DND-41 (cell line): ENCODE results near the gene EHD1.

Source experiments
- ATAC-seq: fragments of 200-7000 bp; cut with Tn5 transposase; 3 replicates; pipeline ENCODE4 v1.9.1; 2021; ENCODE audit warnings: low read depth; ENCODE audit not compliant: insufficient read depth
- DNase-seq: peaks from one replicate; pipeline ENCODE4 v3.0.0-alpha.2; 2020
- H2AFZ ChIP-seq: 2 replicates; pipeline ENCODE4 v1.6.0; 2012; ENCODE audit warnings: low read depth, low read length
- H3K27ac ChIP-seq: 2 replicates; pipeline ENCODE4 v1.5.1; 2012; ENCODE audit warnings: low read length, inconsistent platforms
- H3K27me3 ChIP-seq: fragments of 200-600 bp; sonication (generic); 2 replicates; pipeline ENCODE4 v1.6.0; 2012; ENCODE audit warnings: low read length, mild to moderate bottlenecking, inconsistent platforms; ENCODE audit not compliant: insufficient read depth, poor library complexity
- H3K36me3 ChIP-seq: 2 replicates; pipeline ENCODE4 v1.5.1; 2012; ENCODE audit warnings: low read length, inconsistent platforms; ENCODE audit not compliant: insufficient read depth
- H3K4me1 ChIP-seq: 2 replicates; pipeline ENCODE4 v1.5.1; 2012; ENCODE audit warnings: mild to moderate bottlenecking, low read length; ENCODE audit not compliant: insufficient read depth
- H3K4me2 ChIP-seq: 2 replicates; pipeline ENCODE4 v1.6.0; 2012; ENCODE audit warnings: mild to moderate bottlenecking, moderate library complexity, low read length, inconsistent platforms; ENCODE audit not compliant: insufficient read depth
- H3K4me3 ChIP-seq, 2 experiments: fragments of 200-600 bp in 1 of 2; shearing (Covaris generic) in 1 of 2; 2 replicates each; pipeline ENCODE4 v1.5.1; 2012 to 2016; ENCODE audit warnings: inconsistent platforms in 2 of 2, low read length in 2 of 2, mild to moderate bottlenecking in 2 of 2, low read depth in 1 of 2, moderate library complexity in 1 of 2
- H3K79me2 ChIP-seq: 2 replicates; pipeline ENCODE4 v1.6.0; 2012; ENCODE audit warnings: low read length, inconsistent platforms; ENCODE audit not compliant: insufficient read depth
- H3K9ac ChIP-seq: 2 replicates; pipeline ENCODE4 v1.6.0; 2012; ENCODE audit warnings: low read depth, mild to moderate bottlenecking, inconsistent platforms, low read length, moderate library complexity
- H3K9me3 ChIP-seq: 2 replicates; pipeline ENCODE4 v1.5.1; 2012; ENCODE audit warnings: low read length, moderate library complexity, mild to moderate bottlenecking, inconsistent platforms; ENCODE audit not compliant: insufficient read depth, severe bottlenecking
- H4K20me1 ChIP-seq: 2 replicates; pipeline ENCODE4 v1.6.0; 2012; ENCODE audit warnings: low read length; ENCODE audit not compliant: insufficient read depth
- CTCF ChIP-seq: IDR thresholded peaks from 2 replicates; pipeline ENCODE4 v1.5.1; 2012; ENCODE audit warnings: borderline replicate concordance, low read length, moderate library complexity, mild to moderate bottlenecking; ENCODE audit not compliant: poor library complexity, severe bottlenecking; ENCODE audit errors: extremely low read depth
- EZH2 ChIP-seq: IDR thresholded peaks from 3 replicates; pipeline ENCODE4 v1.6.1; 2012; ENCODE audit warnings: borderline replicate concordance, low read depth, mild to moderate bottlenecking, moderate library complexity, low read length, inconsistent platforms; ENCODE audit not compliant: severe bottlenecking

The EHD1 gene

GRCh38 chr11:64890522-64890939 is 12.1 kb upstream of the EHD1 start:
- Histone ChIP-seq H3K4me3 (no peak overlapping the region), H2AFZ (no peak overlapping the region), H3K27me3 (no peaks in the 10 kb centered on the region), H3K4me2 (no peak overlapping the region), H3K79me2 (no peaks in the 10 kb centered on the region), H3K9me3 (no peaks in the 10 kb centered on the region), H4K20me1 (no peaks in the 10 kb centered on the region), H3K36me3 (peaks cover 4% of the 10 kb centered on the region; the same call in 1 of the 2 replicates), H3K4me1 (peaks cover 12% of the 10 kb centered on the region), H3K9ac (no peak overlapping the region), H3K27ac (no peak overlapping the region)
- TF ChIP-seq CTCF (no peak), EZH2 (no peak)
- DNase-seq: no peak
- no peak for ATAC-seq

GRCh38 chr11:64888729-64889511 is 10.5 kb upstream of the EHD1 start:
- Histone ChIP-seq H3K27me3 (no peaks in the 10 kb centered on the region), H3K4me2 (no peak overlapping the region), H3K79me2 (no peaks in the 10 kb centered on the region), H2AFZ (no peak overlapping the region), H3K27ac (no peak overlapping the region), H3K4me3 (no peak overlapping the region), H4K20me1 (no peaks in the 10 kb centered on the region), H3K9me3 (no peaks in the 10 kb centered on the region), H3K36me3 (no peaks in the 10 kb centered on the region), H3K4me1 (peaks cover 16% of the 10 kb centered on the region), H3K9ac (no peak overlapping the region; the same call in 1 of the 2 replicates)
- ATAC-seq: no peak
- TF ChIP-seq EZH2 (no peak), CTCF (no peak)
- no peak for DNase-seq

GRCh38 chr11:64888406-64888728 is 9.9 kb upstream of the EHD1 start:
- Histone ChIP-seq H3K27me3 (no peaks in the 10 kb centered on the region), H4K20me1 (no peaks in the 10 kb centered on the region), H3K79me2 (no peaks in the 10 kb centered on the region), H3K36me3 (no peaks in the 10 kb centered on the region), H2AFZ (peak overlapping the region; percentile 100), H3K4me2 (peak overlapping the region; percentile 81), H3K27ac (peak overlapping the region; percentile 79), H3K4me3 (peak overlapping the region in 1 of 2 experiments; percentile 52; a peak in 2 of 4 replicates), H3K9ac (peak overlapping the region; percentile 52), H3K4me1 (peaks cover 22% of the 10 kb centered on the region), H3K9me3 (no peaks in the 10 kb centered on the region)
- DNase-seq (no peak), ATAC-seq (no peak)
- TF ChIP-seq CTCF (no peak), EZH2 (no peak)
